Inflammatory macrophage (primary cell): ENCODE data around the gene HSPB7.
"Not testable (repeated sequence)": the region's sequence is repeated elsewhere in the genome, so short reads cannot be mapped to it uniquely, and the experiment has no call there.

Experiments
- DNase-seq, 2 donors: peaks; one replicate each; pipeline ENCODE4 v3.0.0-alpha.2; 2020 to 2022

The HSPB7 gene

DNA sequence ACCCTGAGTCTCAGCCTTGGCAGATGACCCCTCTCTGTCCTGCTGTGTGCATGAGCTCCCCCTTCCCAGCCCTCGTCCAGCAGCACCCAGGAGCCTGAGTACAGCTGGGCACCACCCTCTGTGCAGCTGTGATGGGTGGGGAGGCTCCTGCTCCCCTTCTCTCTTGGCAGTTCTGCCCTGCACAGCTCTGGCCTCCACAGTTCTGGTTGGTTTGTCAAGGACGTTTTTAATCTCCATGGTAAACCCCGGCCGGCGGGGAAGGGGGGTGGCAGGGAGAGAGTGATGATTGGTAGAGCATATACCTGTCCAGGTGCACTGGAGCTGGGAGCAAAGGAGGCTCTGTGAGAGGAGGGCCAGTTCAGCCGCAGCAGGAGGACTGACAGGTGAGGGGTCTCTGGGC is 3.8 kb upstream of the HSPB7 start, which contains the start of gene CLCNKA:
Gene CLCNKA (plus strand): TSS at position 356 of the 400 bp plus-strand sequence. CDS start 584 bp downstream, outside the sequence.
- no peak for DNase-seq

DNA sequence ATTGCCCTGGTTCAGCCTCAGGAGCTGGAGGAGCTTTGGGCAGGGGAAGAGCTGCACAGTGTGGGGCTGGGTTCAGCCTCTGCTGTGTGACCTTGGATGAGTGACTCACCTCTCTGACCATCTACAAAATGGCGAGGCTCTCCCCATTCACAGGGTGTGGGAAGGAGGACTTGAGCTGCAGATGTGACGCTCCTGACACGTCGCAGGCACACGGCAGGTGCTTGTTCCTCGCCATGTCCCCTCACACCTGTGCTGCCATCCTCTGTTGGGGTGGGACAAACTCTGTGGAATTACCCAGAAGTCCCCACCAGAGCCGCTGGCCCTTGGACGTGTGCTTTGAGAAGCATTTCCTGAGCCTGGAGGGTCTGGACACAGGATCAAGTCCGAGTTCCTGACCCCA is 3.0 kb upstream of the HSPB7 start:
- not testable (repeated sequence) for DNase-seq

DNA sequence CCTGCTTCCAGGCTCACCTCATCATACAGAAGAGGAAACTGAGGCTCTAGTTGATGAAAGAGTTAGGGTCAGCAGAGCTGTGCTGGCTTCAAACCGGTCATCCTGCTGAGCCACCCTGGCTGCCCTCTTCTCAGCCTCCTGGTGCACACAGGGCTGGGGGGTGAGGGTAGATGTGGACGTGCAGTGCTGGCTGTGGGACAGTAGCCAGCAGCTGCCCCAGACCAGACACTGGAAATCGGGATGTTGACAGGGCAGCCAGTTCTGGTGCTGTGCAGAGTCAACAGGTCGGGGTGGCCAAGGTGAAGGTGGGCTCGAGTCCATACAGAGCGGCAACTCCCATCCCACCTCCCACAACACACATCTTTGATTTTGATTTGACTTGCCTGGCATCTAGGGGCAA is 2.5 kb upstream of the HSPB7 start:
- DNase-seq = no peak

DNA sequence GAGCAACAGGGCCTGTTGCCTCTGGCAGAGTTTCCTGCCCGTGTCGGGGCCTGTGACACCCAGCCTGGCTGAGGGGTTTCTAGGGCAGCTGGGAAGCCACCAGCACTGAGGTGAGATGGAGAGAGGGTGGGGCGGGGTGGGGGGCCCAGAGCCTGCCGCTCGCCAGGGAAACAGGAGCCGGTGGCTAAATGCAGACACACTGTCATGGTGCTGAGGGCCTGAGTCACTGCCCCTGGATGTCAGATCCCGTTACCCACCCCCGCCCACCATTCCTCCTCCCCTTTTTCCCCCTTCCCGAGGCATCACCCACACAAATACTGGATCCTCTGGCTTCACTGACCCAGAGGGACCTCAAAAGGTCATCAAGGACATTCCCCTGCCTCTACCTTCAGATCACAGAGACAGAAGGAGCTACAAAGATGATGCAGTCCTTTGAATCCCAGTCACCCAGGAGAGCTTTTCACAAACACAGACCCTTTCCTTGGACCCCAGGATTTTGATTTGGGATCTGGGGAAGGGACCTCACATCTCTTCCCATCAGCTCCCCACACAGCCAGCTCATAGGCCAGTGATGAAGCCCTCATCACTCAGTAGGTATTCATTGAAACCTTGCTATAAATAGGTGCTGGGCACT is 1.9 kb upstream of the HSPB7 start:
- no peak for DNase-seq

DNA sequence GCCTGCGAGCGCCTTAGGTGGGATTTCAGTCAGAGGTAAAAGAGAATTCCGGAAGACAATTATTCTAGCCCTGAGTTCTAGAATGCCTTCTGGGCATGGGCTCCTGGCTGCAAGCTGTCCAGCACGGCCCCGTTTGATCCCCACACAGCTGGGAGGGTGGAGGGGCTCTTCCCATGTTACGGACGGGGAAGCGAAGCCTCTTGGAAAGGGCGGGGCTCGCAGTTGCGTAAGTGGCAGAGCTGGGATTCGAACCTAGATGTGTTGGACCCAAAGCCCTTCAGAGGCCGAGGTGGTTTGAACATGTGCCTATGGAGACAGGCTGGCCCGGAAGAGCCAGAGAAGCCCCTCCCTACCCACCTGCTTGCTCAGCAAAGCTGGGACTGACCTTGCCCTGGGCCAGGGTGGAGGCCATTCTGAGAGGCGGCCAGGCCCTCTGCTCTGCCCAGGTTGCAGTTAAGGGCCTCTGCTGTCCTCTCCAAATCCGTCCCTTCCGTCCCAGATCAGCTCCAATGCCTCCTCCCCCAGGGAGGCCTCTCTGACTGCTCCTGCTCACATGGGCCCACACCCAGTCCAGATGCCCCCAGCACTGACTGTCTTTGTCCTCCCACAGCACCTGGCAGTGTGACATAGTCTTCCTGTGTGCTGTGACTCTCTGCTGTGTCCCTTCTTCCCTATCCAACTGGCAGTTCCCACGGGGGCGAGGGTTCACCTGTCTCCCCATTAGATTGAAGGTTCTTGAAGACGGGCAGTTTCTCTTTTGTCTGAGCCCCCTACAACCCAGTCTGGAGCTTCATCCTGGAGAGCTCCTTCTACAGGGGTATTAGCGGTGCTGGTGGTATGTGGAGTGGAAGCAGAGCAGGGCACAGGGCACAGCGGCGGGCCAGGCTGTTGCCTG is 1.2 kb upstream of the HSPB7 start:
- no peak for DNase-seq

DNA sequence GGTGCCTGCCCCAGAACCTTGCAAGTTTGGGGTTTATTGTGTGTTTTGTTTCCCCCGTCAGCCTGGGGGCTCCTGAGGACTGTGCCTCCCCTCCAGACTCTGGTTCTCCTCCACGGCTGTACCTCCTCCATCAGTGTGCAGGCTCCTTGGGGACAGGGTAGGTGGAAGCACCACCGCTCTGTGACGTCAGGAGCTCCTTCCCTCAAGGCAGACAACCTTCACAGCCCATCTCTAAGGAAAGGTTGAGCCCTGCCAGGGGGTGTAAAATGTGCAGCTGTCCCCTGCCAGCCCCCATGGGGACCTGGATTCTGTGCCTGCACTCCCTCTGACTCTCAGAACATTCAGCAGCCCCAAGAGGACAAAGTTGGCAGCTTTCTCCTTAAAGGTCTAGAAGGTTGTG is 465 bp upstream of the HSPB7 start:
- DNase-seq = no peak

DNA sequence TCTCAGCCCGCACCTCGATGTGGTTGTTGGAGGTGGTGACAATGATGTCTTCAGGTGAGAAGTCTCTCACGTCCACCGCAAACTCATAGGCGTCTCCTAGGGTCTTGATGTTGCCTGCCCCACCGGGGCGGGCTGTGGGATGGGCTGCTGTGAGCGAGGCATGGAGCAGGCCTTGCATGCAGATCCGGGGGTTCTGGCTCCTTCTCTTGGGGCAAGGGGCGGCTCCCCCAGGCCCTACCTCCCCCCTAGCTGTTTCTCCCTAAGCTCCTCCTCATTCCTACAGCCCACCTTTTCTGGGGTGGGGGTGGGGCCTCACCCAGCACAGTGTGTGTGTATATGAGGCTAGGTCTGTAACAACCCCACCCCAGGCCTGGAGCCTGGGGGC is 775 bp downstream of the HSPB7 start:
- no peak for DNase-seq

DNA sequence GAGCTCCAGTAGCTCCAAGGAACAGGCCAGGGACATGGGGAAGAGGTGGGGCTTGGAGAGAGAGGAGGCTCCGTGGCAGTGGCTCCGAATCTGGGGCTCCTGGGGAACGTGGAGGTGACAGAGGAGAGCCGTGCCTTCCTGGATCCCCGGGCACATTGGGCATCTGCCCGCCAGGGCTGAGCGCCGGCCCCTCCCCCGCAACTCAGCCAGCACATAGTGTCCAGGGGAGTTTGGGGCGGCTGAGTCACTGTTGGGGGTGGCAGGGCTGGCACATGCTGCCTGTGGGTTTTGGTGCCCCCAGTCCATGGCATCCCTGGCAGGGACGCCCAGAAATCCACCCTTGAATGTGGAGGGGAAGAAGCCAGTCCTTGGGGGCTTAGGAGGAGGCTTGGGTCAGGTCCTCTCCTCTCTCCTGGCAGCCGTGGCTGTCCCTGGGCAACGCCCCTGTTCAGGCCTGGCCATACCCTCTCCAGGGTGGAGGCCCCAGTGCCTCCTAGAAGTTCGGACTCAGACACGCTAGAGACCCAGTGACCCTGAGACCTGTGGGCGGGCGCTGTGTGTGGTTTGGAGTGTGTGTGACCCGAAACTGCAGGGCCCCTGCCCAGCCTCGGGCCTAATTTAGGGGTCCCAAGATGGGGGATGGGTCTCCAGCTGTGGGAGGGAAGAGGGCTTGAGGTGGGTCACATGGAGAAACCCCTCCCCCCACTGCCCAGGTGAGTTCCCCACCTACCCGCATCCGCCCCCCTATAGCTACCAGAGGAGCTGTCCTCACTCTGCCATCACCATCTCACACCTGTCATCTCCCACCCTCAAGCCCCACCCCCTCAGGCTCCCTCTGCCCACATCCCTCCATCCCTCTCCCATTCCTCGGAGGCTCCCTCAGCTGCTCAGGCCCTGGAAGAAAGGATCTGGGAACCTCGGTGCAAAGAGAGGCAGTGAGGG is 1.6 kb downstream of the HSPB7 start:
- DNase-seq = no peak

DNA sequence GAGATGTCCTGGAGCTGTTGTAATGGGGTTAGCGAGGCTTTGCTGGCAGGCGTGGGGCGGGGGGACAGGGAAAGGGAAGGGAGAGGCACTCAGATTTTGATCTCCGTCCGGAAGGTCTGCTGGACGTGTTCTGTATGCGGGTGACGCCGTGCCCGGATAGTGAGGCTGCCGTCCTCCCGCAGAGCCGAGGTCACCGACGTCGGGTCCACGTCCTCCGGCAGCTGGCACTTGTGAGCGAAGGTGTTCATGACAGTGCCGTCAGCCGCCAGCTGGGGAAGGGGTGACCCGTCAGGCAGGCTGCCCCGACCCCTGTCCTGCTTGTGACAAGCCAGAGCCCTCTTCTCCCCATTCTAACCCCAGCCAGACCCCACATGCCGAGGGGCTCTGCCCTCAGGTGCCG is 2.4 kb downstream of the HSPB7 start:
- DNase-seq = no peak

DNA sequence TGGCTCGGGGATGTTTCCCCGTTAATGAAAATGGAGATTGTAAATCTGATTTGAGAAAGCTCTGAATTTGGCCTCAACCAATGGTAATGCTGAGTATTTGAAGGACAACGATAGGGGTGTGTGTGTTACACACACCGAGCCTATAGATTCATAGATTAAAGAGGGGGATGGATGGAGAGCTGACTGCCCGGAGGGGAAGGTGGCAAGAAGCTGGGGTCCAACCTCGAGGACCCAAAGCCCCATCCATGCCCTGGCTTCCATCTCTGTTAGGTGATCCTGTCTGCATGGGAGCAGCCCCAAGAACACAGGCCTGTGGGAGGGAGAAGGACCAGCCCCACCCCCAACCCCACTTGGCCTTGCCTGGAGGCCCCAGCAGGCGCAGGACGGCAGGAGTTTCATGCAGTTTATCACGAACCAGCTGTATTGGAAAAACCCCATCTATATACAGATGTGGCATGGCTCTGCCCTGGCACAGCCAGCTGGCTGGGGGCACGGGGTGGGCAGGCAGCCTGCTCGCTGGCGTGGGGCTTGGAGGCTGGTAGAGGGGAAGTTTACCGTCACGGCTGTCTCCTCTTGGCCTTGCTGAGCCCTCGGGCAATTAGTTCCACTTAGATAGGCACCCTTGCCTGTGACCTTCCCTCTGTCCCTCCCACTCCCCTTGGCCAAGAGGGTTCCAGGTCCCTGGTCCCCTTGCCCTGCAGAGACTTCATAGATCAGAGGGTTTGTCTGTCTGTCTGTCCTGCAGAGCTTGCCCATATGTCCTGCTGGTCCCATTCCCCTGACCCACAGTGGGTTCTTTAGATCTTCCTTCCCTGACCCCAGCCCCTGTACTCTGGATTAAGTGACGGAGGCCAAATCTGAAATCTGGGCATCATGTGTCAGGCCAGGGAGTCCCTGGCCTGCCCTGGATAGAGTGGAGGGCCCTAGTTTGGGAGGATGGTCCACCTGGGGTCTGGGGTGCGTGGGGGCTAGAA is 3.0 kb downstream of the HSPB7 start:
- peak in 1 of 2 donors; percentile 11 for DNase-seq

DNA sequence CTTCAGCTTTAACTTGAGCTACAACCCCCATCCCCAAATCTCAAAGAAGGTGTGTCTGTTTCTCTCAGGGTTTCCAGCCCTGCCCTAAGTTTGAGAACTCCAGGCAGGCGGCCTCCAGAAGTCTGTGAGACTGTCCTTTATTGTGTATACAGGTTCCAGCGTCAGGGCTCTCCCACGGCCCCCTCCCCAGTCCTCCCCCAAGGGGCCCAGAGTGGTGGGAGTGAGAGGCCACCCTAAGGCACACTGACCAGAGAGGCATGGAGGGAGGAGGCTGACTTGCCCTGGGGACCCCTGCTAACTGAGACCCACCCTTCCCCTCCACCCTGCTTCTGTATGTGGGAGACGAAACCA is 4.0 kb downstream of the HSPB7 start:
- no peak for DNase-seq

DNA sequence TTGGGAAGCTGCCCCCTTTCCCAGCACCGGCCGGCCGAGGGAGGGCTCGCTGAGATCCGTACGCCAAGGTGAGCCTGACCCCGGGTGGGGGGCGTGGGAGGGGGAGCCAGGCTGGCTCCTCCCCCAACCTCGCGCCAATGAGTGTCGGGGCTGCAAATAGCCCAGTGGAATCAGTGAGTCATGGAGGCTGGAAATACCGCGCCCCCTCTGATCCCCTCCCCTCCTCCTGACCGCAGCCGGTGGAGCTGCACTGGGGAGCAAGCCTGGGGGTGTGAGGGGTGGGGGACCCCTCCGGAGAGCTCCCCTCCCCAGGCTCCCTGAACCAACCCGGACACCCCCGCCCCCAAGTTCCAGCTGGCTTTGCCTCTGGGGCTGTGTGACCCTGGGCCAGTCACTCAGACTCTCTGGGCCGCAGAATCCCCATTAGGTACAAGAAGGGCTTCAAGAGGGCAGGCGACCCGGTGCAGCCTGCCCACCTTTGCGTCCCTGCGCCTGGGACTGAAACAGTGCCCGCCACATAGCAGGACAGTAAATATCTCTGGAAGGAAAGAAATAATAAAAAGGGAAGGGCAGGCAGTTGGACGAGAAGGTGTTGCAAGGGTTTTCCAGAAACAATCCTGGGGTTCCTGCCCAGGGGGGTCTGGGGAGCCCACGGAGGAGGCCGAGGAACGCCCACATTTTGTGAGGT is 4.5 kb downstream of the HSPB7 start:
- peak in 1 of 2 donors; percentile 28 for DNase-seq

DNA sequence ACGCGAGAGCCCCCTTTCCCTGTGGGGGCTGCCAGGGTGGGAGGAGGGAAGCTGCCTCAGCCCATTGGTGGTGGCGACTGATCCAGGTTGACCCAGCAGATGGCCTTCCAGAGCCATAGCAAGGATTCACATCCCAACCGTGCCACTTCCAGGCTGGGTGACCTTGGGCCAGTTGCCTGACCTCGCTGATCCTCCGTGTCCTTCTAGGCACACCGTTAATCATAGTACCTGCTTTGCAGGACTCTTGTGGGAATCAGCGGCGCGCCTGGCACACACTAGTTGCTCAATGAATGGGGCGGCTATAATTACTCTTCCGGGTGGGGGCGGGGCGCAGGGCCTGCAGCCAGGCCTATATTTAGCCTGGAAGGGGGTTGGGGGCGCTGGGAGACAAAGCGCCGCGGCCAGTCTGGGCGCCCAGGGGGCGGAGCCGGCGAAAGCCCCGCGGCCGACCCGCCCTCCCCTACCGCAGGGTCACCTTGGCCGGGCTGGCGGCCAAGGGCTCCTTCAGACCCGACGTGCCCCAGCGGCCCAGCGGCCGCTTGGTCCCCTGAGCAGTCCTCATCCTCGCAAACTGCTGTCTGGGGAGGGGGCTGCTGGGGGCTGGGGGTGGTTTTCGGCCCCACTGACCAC is 5.1 kb downstream of the HSPB7 start:
- peak; percentile 25 to 52 for DNase-seq

DNA sequence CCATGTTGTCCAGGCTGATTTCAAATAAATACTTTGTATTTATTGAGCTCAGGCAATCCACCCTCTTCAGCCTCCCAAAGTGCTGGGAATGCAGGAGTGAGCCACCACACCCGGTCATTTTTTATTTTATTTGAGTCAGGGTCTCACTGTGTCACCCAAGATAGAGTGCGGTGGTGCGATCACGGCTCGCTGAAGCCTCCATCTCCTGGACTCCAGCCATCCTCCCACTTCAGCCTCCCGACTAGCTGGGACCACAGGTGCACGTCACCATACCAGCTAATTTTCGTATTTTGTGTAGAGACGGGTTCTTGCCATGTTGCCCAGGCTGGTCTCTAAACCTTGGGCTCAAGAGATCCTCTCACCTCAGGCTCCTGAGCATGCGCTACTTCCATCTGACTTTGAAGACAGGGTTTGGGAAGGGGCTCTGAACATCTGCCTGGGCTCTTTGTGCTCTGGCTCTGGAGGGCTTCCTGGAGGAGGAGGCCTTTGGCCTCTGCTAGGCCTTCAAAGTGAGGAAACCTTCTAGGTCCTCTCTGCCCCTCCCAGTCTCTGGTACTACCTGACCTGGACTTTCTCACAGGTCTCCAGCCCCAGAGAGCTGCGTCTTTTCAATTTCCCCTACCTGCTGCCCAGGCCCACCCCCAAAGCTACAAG is 5.8 kb downstream of the HSPB7 start:
- no peak for DNase-seq

DNA sequence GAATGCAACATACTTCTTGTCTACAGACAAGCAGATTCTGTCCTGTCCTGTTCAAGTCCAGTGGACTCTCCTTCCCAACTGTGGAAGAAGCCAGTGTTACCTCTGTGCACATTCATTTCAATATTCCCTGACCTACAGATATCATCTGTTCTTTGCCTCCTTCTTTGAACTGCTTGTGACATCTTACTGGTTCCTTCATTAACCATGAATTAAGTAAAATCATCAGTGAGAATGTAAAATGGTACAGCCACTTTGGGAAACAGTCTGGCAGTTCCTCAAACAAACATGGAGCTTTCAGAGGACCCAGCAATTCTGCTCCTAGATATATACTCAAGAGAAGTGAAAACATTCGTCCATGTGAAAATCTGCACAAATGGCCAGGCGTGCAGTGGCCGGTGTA is 7.0 kb downstream of the HSPB7 start:
- DNase-seq = no peak

DNA sequence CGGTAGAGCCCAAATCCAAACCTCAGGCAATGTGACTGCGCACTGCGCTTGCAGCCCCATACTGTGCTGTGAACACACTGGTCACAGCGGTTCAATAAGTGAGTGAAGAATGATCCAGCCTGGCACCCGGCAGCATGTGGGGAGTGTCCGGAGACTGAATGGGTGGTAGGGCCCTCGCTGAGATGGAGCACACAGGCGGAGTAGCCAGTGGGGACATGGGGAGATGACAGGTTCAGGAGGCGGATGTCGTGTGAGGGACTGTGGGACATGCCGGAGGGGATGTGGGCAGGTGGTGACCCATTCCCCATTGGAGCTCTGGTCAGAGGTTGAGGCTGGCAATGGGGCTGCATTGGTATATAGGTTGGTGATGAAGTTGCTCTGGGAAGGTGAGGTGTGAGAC is 8.2 kb downstream of the HSPB7 start:
- DNase-seq = no peak

DNA sequence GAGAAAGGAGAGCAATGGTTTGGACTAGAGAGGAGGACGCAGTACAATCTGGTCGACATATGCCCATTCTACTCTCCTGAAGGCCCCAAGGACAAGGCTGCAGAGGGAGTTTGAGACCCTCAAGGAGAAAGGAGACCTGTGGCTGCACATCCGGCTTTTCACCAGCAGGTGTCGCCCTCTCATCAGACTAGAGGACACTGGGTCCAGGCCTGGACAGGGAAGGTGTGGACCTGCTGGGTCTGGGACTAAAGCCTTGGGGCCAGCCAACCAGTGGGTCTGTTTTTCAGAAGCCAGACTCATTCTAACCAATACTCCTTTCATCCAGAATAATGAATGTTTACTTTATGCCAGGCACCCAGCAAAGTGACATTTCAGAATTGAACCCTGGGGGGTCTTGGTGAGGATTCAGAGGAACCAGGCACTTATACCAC is 8.8 kb downstream of the HSPB7 start:
- peak; percentile 67 to 69 for DNase-seq

DNA sequence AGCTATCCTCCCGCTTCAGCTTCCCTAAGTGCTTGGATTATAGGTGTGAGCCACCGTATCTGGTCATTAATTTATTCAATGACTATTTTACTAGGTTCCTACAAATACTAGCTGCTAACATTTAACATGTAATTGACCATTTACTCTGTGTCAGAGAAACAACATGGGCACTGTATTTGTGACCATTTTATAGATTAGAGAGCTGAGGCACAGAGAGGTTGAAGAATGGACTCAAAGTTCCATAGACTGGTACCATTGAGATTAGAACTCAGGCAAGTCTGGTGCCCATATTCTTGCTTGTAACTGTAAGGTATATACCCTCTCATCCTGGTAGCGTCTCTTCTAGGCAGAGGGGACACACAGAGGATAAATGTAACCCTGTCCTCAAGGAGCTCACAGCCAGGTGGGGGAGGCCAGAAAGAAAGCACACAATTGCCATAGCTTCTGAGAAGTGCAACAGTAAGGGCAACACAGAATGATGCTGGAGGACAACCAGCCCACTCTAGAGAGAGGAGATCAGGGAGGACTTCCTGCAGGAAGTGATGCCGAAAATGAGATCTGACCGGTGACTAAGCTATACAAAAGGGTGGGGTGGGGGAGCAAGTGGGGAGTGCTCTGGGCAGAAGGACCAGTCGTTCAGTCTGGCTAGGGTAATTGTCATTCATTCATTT is 10.0 kb downstream of the HSPB7 start:
- no peak for DNase-seq
